Peyer's patch (tissue), 4 donors: ENCODE results near the gene ADAM30.

ENCODE experiments used
- CTCF ChIP-seq, 6 experiments: fragments of 450-650 bp in 4 of 6; fragments of 200-600 bp in 2 of 6; sonication (generic) in 1 of 6; IDR thresholded peaks; one replicate each; pipeline ENCODE4 v1.5.1; 2017 to 2019; ENCODE audit warnings: antibody characterized with exemption in 6 of 6, mild to moderate bottlenecking in 3 of 6, moderate library complexity in 1 of 6
- POLR2A ChIP-seq, 2 donors: fragments of 450-650 bp; IDR thresholded peaks; one replicate each; pipeline ENCODE4 v1.5.1; 2017; ENCODE audit warnings: antibody characterized with exemption in 2 of 2, mild to moderate bottlenecking in 2 of 2, moderate library complexity in 2 of 2

DNA sequence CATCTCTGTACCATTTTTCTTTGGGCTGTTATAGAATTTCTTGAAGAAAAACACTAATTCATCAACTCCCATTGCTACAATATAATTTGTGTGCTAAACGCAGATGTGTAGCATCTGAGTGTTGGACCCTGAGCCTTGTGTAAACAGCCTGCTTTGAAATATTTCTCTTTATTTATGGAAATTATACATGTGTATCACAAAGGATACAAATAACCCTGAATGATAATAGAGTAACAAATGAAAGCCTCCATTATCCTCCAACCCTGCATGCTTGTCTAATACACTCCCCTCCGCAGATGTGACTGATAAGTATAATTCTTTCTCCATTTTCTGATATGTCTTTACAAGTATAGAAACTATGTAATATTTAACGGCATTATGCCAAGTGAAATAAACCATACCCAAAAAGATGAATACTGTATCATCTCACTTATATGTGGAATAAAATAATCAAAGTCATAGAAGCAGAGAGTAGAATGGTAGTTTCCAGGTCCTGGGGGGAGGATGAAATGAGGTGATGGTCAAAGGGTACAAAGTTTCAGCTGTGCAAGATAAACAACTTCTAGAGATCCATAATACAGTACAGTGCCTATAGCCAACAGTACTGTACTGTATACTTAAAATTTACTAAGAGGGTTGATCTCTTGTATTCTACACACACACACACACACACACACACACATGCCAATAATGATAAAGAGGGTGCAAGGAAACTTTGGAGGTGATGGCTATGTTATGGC, 2.8 kb upstream of the ADAM30 start:
- TF ChIP-seq CTCF (IDR thresholded peaks at IDR 0.05) = no peak
- TF ChIP-seq POLR2A (IDR thresholded peaks at IDR 0.05) = no peak
